HG02981 (cell line): ENCODE results near the gene STIM2.

Source experiments
- ATAC-seq: cut with Tn5 transposase; IDR thresholded peaks from one replicate; pipeline ENCODE4 v1.9.1; 2021; ENCODE audit warnings: mild to moderate bottlenecking, moderate library complexity; ENCODE audit not compliant: unreplicated experiment

Gene STIM2

DNA sequence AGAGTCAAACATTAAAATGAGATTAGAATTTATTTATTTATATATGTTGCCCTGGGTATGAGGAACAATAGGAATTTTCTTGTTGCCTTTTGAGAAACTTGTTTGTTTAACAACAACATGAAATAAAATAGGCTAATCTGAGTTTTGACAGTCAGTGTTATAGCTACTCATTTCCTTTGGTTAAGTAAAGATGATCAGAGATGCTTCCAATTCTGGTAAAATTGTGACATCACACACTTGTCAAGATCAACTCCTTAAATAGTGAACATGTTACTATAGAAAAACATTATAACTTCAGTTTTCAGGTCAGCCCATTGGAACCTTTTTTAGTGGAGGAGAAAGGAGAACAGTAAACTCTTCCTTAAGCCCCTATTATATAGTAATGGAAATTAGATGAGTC, 136.1 kb downstream of the STIM2 start:
- ATAC-seq = no peak

DNA sequence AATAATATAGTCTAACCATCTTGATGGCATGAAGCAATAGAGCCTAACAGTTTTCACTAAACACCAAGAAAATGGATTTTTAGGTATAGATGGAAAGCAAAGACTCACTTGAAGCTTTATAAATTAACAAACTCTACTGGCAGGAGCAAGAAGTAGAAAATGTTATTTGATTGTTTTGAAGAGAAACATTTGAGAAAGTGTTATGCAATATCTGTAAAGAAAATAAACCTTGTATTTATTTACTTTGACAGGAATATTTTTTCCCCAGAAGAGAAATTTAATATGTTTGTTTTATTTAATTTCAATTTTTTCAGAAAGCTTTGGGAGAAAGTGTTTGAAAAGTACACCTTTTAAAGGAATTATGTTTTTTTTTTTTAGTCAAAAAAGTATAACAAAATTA, 139.0 kb downstream of the STIM2 start:
- ATAC-seq = no peak

DNA sequence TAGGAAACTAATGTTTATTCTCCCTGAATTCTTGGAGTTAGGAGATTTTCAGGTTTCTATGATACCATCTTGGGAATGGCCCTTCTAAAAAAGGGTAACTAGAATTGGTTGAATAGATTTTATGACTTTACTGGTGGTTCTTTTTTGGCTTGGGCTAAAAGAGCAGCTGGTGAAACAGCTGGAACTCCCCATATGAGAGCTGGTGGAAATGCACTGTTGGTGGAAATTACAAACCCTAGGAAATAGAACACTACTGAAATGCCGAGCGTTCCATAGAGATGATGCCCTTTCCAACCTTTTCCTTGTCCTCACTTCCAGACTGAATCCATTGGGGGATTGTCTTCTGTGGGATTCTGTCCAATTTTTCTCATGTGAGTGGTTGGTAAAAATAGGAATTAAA, 139.5 kb downstream of the STIM2 start:
- ATAC-seq = no peak

DNA sequence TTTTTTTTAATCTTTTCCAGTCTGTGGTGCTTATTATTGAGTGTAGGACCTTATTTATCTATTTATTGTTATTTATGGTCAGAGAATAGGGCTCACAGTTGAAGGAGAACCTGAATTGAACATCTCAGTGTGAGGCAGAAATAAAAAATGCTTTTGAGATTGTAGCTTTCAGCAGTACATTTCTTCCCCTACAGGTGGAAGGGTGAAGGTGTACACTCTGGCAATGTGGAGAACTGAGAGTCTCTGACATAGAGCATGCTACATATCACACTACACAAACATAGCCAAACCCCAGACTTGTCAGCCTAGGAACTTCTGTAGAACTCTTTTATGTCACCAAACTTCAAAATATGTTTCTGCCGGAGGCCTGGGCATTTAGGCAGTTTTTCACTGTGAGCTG, 140.2 kb downstream of the STIM2 start:
- ATAC-seq = peak; percentile 92

DNA sequence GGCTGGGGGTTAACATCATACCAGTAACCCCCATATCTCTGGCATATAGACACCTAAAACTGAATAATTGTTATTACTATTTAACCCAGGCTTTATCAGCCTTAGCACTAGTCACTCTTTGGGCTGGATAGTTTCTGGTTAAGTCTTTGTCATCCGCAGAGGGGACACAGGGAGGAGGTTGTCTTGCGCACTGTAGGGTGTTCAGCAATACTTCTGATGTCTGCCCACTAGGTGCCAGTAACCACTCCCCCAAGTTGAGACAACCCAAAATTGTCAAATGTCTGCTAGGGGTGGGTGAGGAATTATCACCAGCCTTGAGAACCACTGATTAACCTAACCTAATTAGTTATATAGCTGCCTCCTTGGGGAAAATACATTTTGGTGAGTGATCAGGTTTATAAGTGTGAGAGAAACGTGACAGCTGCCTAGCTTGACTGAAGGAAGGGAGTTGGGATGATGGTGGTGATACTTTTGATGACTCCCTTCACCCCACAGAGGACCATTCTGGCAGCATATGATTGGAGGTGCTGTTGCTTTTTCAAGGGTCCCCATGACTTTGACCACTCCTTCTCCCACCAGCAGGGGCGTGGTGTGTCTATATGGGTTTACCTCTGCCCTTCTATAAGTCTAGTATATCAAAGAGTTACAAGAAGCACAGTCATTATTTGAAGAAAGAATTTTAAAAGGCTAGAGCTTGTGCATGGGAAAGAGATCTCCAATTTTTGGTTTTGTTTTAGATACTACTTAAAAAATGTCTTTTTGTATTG, 140.9 kb downstream of the STIM2 start:
- no peak for ATAC-seq

DNA sequence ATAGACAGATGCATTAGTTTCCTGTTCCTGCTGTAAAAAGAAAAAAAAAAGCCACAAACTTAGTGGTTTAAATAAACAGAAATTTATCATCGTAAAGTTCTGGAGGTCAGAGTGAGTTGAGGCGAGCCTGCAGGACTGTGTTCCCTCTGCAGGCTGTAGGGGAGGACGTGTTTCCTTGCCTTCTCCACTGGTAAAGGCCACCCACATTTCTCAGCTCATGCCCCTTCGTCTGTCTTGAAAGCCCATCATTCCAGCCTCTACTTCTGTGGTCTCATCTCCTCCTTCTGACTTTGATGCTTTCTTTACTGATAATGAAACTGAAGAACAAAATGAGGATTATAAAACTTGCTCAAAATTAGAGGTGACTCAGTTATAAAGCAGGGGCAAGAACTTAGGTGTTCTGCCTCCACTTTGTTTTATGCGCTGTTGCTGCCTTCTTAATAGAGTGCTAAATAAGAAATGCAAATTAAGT, 143.0 kb downstream of the STIM2 start:
- no peak for ATAC-seq

DNA sequence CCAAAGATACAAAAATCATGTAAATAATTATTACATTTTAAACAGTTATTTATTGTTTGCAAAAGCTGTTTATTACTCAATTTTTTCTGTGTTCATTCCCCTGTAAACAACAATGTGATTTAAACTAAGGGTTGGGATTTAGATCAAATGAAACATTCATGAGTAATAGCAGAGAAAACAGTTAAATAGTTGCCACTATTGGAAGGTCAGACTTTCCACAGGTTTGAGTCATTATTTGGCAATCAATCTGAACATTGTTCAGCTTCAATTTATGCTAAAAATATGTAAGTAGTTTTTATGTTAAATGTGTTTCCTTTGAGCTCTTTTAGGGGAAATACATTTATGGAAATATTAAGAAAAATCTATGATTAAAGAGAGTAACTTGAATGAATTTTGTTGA, 144.9 kb downstream of the STIM2 start:
- ATAC-seq = no peak

DNA sequence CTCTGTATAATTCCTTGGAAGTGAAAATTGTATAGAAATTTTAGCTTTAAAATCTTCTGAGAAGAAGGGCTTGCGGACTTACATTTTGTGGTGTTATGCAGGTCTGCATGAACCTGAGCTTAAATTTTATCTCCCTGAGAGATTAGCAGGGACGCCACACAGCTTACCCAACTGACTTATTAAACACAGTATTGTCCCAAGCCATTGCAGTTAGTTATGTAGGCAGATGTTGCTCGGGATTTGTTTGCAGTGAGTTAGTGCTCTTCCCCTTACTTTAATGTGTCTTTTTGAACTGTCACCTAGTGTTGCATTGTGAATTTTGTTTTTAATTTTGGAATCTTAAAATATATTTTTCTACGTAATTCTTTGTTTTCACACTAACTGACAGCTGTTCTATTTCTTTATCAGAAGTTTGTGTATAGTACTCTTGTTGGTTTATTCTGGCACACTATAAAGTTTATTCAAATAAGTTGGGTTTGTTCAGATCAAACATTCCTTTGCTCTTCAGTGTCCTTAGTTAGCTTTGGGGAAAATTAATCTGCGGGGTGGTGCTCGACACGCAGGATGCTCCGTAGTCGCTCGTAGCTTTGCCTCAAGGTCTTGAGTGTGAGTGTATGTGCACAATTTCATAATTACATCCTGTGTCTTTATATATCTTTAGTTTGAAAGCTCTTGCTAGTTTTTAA, 145.4 kb downstream of the STIM2 start:
- no peak for ATAC-seq

DNA sequence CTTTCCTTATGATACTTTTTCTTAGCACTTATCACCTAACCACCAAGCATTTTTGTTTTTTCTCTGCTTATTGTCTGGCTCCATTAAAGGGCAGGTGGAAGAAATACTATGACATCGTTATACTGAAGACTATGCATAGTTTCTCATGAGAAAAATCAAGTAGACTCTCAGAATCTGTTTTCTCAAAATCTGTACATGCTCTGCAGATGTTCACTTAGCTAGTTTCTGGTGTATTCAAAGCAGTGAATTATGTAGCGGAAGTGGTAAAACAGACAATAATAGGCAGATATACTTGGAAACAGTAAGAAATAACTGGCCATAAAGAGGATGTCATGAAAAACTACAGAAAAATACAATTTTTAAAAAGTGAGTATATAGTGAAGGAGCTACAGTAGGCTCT, 146.0 kb downstream of the STIM2 start:
- ATAC-seq = no peak

DNA sequence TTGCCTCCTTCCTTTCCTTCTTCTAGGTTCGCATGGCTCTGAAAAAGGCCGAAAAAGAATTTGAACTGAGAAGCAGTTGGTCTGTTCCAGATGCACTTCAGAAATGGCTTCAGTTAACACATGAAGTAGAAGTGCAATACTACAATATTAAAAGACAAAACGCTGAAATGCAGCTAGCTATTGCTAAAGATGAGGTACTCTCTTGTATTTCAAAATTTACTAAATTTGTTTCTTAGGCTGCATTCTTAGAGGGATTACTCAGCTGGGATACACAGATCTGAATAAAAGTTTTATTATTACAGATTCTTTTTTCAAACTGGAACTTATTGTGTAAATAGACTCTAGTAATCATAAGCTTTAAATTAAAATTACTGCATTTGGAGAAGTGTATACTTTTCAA, 146.9 kb downstream of the STIM2 start:
- ATAC-seq = no peak

DNA sequence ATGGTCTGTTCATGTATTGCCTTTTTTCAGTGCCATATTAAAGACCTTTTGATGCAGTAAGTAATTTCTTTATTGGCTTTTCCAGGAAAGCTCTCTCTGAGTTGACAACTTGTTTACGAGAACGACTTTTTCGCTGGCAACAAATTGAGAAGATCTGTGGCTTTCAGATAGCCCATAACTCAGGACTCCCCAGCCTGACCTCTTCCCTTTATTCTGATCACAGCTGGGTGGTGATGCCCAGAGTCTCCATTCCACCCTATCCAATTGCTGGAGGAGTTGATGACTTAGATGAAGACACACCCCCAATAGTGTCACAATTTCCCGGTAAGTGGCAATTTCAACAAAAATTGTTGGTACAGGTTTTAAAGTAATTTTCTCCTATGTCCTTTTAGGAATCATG, 148.0 kb downstream of the STIM2 start:
- ATAC-seq = no peak

DNA sequence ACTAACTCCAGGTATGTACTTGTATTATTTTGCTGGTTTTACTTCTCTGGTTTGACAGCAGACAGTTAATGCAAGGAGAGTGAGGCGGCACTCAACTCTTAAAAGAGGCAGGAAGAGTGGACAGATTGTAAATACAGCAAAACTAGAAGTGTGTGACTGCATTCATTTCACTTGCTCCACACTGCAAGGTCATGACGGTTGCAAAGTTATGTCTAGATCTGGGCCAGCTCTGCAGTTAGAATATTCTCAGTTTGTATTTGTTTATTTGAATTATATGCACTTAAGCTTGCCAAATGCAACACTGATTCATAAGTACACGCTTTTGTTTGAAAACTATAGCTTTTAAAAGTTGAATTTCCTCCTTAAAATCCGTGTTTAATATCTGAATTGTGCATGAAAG, 148.9 kb downstream of the STIM2 start:
- ATAC-seq = no peak

DNA sequence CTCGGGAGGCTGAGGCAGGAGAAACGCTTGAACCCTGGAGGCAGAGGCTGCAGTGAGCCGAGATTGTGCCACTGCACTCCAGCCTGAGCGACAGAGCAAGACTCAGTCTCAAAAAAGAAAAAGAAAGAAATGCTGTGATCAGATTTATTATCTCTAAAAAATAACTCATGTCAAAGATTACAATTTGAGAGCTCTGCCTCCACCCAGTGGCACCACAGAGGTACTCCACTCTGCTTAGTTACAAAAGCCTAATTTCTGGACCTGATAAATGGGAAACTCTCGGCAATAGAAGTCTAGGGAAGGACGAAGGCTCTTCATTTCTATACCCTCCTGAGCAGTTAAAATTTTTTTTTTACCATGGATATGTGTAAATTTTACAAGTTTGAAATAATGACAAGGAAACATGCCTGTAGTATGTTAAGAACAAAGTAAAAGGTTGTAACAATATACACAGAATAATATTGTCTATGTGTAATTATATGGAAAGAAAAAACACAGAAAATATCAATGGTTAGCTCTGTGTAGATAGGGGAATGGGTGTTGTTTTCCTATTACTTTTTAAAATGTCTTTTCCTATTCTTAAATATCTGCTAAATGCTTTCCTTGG, 149.8 kb downstream of the STIM2 start:
- peak; percentile 78 for ATAC-seq

DNA sequence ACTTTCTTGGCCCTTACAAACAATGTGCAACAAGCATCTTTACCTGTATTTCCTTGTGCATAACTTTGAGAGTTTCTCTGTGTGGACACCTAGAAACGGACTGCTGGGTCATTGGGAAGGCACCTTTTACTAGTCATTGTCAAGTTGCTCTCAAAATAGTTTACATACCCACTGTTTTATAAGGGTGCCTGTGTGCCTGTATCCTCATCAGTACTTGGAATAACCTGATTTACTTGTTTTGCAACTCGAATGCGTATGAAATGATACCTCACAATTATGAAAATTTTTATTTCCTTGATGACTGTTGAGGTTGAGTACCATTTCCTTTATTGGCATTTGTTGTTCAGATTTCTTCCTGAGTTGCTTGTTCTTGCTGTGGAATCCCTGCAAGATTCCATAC, 150.8 kb downstream of the STIM2 start:
- ATAC-seq = no peak

DNA sequence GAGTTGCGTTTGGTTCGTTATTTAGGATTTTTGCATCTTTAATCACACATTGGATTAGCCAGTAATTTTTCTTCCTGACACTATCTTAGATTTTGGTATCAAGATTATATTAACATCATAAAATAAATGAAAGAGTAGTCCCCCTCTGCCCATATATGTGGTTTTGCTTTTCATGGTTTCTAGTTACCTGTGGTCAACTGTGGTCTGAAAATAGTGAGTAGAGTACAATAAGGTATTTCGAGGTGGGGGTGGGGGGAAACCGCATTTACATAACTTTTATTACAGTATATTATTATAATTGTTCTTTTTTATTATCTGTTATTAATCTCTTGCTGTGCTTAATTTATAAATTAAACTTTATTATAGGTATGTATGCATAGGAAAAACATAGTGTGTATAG, 152.4 kb downstream of the STIM2 start:
- no peak for ATAC-seq

DNA sequence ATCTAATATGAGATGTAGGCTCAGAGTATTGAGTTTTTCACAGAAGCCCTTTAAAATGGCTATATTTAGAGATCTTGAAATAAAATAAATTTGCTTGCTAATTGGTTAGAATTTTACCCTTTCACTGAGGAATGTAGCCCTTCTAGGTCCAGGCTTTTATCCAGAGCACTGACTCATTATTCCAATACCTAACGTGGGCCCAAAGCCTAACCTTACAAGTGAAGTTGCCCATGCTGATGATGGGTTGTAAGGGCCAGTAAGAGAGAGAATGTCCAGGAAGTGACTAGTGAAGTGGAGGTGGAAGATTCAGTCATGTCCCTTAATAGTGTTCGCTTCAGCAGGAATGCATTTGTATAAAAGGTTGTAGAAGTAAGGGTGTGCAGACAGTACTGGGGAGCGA, 155.9 kb downstream of the STIM2 start:
- ATAC-seq = no peak

DNA sequence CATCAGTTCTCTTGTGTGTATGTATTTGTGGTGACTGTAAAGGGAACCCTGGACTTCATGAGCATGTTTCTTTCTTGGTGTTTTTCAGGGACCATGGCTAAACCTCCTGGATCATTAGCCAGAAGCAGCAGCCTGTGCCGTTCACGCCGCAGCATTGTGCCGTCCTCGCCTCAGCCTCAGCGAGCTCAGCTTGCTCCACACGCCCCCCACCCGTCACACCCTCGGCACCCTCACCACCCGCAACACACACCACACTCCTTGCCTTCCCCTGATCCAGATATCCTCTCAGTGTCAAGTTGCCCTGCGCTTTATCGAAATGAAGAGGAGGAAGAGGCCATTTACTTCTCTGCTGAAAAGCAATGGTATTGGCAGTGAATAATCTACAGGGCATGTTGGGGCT, 157.0 kb downstream of the STIM2 start:
- ATAC-seq = no peak

DNA sequence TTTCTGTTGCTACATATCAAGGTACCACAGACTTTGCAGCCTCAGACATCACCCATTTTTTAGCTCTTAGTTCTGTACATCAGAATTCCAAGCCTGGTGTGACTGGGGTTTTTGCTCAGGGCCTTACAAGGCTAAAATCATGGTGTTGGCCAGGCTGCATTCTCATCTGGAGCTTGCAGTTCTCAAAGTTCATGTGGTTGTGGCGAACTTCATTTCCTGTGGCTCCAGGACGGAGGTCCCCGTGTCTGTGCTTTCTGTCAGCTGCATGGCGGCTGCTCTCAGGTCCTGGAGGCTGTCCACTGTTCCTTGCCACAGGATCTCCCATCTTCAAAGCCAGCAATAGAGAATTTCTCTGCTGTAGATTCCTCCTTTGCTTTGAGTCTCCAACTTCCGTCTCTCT, 157.4 kb downstream of the STIM2 start:
- no peak for ATAC-seq

DNA sequence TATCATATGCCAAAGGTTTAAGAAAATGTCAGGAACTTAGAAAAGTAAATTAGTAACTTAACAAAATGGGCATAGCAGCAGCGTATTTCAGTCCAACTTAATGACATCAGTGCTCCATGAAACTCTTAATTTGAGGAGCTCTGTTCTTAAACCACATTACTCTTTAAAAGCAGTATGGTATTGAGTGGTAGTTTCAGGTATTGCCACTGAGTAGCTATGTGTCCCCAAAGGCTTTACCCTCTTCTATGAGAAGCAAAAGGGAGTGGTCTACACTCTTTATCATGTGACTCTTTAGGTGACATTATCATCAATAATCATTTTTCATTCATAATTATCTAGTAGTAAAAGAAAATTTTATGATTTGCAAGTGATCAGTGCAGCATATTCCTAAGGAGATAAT, 158.3 kb downstream of the STIM2 start:
- ATAC-seq = no peak

DNA sequence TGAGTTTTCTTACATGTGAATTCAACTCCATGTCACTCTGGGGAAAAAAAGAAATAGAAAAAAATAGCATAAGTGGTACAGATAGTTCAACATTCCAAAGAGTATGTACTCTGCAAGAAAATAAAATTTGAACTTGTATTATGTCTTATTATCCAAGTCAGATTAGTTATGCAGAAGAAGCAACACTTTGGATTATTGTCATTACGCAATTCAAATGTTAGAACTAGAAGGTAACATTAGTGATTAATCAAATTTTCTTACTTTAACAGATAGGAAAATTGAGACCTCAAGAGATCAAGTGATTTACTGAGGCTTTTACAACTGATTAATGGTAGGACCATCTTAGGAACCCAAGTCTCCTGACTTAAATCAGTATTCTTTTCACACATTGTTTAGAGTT, 159.1 kb downstream of the STIM2 start:
- no peak for ATAC-seq

DNA sequence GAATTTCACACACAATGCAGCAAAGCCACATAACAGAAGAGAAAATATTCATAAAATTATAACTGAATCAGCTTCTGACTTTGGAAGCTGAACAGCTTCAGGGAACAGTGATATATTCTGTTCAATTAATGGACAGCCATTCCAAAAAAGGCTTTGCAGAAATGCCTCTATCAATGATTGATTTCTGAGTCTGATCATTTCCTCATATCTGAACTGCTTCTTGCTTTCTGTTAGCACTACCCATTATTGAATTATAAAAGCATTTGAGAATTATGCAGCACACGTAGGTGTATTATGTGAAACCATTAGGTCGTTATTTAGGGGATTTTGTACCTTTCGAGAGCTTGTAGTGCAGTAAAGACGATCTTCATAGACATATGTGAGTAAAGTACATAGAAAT, 159.6 kb downstream of the STIM2 start:
- no peak for ATAC-seq

DNA sequence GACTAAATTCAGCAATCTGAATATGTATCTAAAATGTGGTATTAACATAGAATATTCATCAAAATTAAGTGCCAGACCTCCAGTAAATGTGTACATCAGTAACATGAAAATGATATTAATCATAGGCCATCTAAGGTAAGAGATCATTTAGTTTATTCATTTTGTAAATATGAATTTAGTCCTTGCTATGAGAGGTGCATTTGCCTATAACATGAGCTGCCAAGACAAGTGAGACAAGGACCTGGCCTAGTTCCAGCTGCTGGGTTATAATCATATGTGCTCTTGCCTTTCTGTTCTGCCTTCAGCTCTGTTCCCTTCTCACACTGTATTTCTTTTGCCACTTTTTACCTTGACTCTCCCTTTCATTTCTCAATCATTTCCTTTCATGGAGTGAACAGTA, 160.0 kb downstream of the STIM2 start:
- ATAC-seq = no peak
